Smooth muscle cell (in vitro differentiated cells): ENCODE data around the gene CENPU. TPM values are rescaled to one million over a fixed set of nuclear protein-coding genes. Genes with fewer than 3 reads are reported as not detected.

ENCODE experiments used
- DNase-seq: peaks from one replicate; lab custom pipeline; 2025; ENCODE audit not compliant: unreplicated experiment; lab: John Stamatoyannopoulos, UW
- H2AFZ ChIP-seq: fragments of 200-600 bp; sonication (generic); 2 replicates; pipeline ENCODE4 v1.6.0; 2016; ENCODE audit warnings: antibody characterized with exemption, low read depth, mild to moderate bottlenecking
- H3F3A ChIP-seq: fragments of 200-600 bp; sonication (generic); 2 replicates; pipeline ENCODE4 v1.6.0; 2017; ENCODE audit warnings: antibody characterized with exemption, low read depth
- H3K27ac ChIP-seq: fragments of 200-600 bp; sonication (generic); 2 replicates; pipeline ENCODE4 v1.5.1; 2016; ENCODE audit warnings: low read depth, mild to moderate bottlenecking
- H3K27me3 ChIP-seq: fragments of 200-600 bp; sonication (generic); 2 replicates; pipeline ENCODE4 v1.6.1; 2016; ENCODE audit warnings: low read depth, mild to moderate bottlenecking
- H3K36me3 ChIP-seq: fragments of 200-600 bp; sonication (generic); 2 replicates; pipeline ENCODE4 v1.5.1; 2016; ENCODE audit warnings: low read depth
- H3K4me1 ChIP-seq: fragments of 200-600 bp; sonication (generic); 2 replicates; pipeline ENCODE4 v1.5.1; 2016; ENCODE audit warnings: low read depth
- H3K4me2 ChIP-seq: fragments of 200-600 bp; sonication (generic); 2 replicates; pipeline ENCODE4 v1.6.0; 2016; ENCODE audit warnings: mild to moderate bottlenecking
- H3K4me3 ChIP-seq: fragments of 200-600 bp; sonication (generic); 2 replicates; pipeline ENCODE4 v1.5.1; 2016; ENCODE audit warnings: mild to moderate bottlenecking
- H3K79me2 ChIP-seq: fragments of 200-600 bp; sonication (generic); 2 replicates; pipeline ENCODE4 v1.6.0; 2016; ENCODE audit warnings: low read depth, mild to moderate bottlenecking
- H3K9ac ChIP-seq: fragments of 200-600 bp; sonication (generic); 2 replicates; pipeline ENCODE4 v1.6.0; 2016; ENCODE audit warnings: low read depth
- H3K9me3 ChIP-seq: fragments of 200-600 bp; sonication (generic); replicated peaks from 2 replicates; pipeline ENCODE4 v1.5.1; 2016; ENCODE audit warnings: low read depth
- H4K20me1 ChIP-seq: fragments of 200-600 bp; sonication (generic); 2 replicates; pipeline ENCODE4 v1.6.0; 2016; ENCODE audit warnings: low read depth
- CTCF ChIP-seq: fragments of 200-600 bp; sonication (generic); IDR thresholded peaks from 2 replicates; pipeline ENCODE4 v1.5.1; 2017; ENCODE audit warnings: borderline replicate concordance, mild to moderate bottlenecking, antibody characterized with exemption; ENCODE audit not compliant: insufficient read depth, poor library complexity, severe bottlenecking
- WGBS: methylation state at CpG from one replicate; pipeline ENCODE4 v1.1.7; 2016; ENCODE audit warnings: low lambda C conversion rate; 5-methylcytosine and 5-hydroxymethylcytosine counted together
- polyA plus RNA-seq: library from polyadenylated mRNA; unstranded; fragments of >200 nt; fragmentation: Nextera tagmentation; extraction: Ambion mirVana; gene quantifications from 2 replicates; pipeline ENCODE4 v1.2.1, GENCODE V29; 2016
- total RNA-seq: library from RNA; depleted of rRNA; stranded (reverse); fragments of >200 nt; gene quantifications from 2 replicates; pipeline ENCODE4 v1.2.3, GENCODE V29; 2014

CENPU gene
- total and polyA plus RNA-seq, 2 experiments from 2014 or later = 12.2 to 18.4 TPM

DNA sequence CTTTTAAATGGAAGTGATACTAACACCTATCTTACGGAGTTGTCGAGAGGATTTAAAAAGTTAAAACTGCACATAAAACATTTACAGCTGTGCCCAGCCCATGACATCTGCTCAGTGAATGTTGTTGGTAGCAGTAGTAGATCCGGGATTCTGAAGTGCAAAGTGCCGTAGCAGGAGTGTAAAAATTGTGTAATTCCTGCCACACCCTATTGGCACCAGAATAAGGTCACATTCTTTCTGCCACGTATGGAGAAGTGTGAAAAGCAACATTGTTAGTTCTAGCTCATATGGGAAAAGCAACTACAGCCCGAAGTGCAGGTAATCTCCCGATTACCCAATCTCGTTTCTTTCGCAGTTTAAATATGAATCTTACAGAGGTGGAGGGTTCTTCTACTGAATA lies 53.2 kb downstream of the CENPU start:
- Histone ChIP-seq H3K9me3 (no peaks in the 10 kb centered on the region), H3K36me3 (no peaks in the 10 kb centered on the region), H3K4me3 (no peak overlapping the region), H3K79me2 (no peaks in the 10 kb centered on the region), H3K4me1 (no peaks in the 10 kb centered on the region), H3K4me2 (no peak overlapping the region), H3K27ac (no peak overlapping the region), H4K20me1 (no peaks in the 10 kb centered on the region), H3K9ac (no peak overlapping the region), H3F3A (no peaks in the 10 kb centered on the region), H3K27me3 (no peaks in the 10 kb centered on the region), H2AFZ (no peak overlapping the region)
- no peak for DNase-seq
- WGBS = 96% methylated on average over 9 of the region's 9 CpGs
- no peak for TF ChIP-seq CTCF

DNA sequence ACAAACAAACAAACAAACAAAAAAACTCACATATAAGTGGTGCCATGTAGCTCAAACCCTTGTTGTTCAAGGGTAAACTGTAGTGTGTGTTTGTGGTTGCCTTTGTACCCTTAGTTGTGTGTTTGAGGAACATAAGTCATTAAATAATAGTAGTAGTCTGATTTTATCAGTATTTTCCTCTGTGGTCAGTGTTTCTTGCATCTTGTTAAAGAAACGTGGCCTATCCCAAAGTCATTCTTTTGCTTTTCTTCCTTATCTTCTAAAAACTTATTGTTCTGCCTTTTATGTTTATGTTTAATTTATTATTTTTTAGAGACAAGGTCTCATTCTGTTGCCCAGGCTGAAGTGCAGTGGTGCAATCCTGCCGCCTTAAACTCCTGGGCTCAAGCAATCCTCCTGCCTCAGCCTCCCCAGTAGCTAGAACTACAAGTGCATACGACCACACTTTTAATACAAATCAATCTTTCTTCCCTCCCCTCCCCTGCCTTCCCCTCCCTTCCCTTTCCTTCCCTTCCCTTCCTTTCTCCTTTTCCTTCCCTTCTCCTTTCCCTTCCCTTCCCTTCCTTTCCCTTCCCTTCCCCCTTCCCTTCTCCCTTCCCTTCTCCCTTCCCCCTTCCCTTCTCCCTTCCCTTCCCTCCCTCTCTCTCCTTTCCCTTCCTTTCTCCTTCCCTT lies 57.9 kb downstream of the CENPU start:
- TF ChIP-seq CTCF = no peak
- Histone ChIP-seq H3K4me1 (no peaks in the 10 kb centered on the region), H3K27ac (no peak overlapping the region), H2AFZ (no peak overlapping the region), H3K27me3 (no peaks in the 10 kb centered on the region), H4K20me1 (no peaks in the 10 kb centered on the region), H3K79me2 (no peaks in the 10 kb centered on the region), H3K9ac (no peak overlapping the region), H3K36me3 (no peaks in the 10 kb centered on the region), H3K9me3 (no peaks in the 10 kb centered on the region), H3K4me3 (no peak overlapping the region), H3K4me2 (no peak overlapping the region), H3F3A (no peaks in the 10 kb centered on the region)
- 94% methylated on average over 3 of the region's 3 CpGs for WGBS
- DNase-seq = no peak

DNA sequence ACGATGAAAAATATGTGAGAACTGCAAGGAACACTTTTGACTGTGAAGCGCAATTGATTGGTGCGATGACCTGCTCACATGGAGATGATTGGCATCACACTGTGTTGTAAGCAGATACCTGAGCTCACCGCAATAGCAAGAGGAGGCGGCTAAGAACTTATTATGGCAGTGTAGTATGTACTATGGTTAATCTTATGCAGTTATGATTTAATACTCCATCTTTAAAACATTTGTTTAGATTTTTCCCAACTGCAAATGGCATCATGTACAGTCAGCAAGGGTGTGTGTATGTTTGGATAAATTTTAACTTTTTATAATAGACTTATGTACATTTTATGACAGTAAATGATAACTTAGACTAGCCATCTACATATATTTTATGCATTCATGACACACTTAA lies 58.9 kb downstream of the CENPU start:
- no peaks in the 10 kb centered on the region for H3K36me3 ChIP-seq
- H3K9me3 ChIP-seq = no peaks in the 10 kb centered on the region
- no peak for DNase-seq
- H3F3A ChIP-seq = no peaks in the 10 kb centered on the region
- 98% methylated on average over 5 of the region's 5 CpGs for WGBS
- no peak overlapping the region for H3K4me3 ChIP-seq
- no peaks in the 10 kb centered on the region for H4K20me1 ChIP-seq
- H3K9ac ChIP-seq = no peak overlapping the region
- H3K27me3 ChIP-seq = no peaks in the 10 kb centered on the region
- H3K4me2 ChIP-seq = no peak overlapping the region
- no peaks in the 10 kb centered on the region for H3K79me2 ChIP-seq
- H2AFZ ChIP-seq = no peak overlapping the region
- no peaks in the 10 kb centered on the region for H3K4me1 ChIP-seq
- no peak for TF ChIP-seq CTCF
- H3K27ac ChIP-seq = no peak overlapping the region

DNA sequence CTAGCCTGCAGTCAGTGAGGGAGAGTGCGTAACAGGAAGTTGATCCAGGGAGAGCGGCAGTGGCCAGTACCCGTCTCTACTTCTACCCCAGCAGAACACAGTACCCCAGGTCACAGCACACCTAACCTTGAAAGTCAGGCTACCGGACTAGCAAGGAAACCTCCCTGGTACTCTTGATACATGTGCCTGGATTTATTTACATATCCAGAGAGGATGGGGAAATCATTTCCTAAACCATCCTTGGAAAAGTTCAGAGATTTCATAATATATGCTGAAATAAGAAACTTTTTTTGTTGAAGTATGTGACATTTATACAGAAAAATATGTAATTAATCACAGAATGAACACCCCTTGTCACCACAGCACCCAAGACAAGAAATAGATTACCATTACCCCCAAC lies 59.9 kb downstream of the CENPU start:
- Histone ChIP-seq H3K9ac (no peak overlapping the region), H3K36me3 (no peaks in the 10 kb centered on the region), H4K20me1 (no peaks in the 10 kb centered on the region), H2AFZ (no peak overlapping the region), H3K79me2 (no peaks in the 10 kb centered on the region), H3K4me1 (no peaks in the 10 kb centered on the region), H3K27me3 (no peaks in the 10 kb centered on the region), H3F3A (no peaks in the 10 kb centered on the region), H3K4me3 (no peak overlapping the region), H3K4me2 (no peak overlapping the region), H3K9me3 (no peaks in the 10 kb centered on the region), H3K27ac (no peak overlapping the region)
- DNase-seq = no peak
- no peak for TF ChIP-seq CTCF
- WGBS = 98% methylated on average over 4 of the region's 4 CpGs
